ENCODE measurements around the gene SEMA4F.

DNA sequence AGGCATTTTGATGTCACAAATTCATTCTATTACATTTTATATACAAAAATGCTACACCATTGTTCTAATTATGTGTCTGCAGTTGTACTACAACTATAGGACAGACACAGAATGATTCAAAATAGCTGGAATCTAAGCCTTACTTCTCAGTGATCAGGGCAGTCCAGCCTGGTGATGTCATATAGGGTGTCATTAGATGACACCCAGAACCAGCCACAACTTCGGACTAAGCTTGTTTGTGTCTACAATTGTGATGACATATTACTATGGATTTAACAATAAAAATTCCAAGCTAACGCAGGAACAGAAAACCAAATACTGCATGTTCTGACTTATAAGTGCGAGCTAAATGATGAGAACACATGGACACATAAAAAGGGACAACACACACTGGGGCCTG, 36.9 kb upstream of the SEMA4F start:
- TF ChIP-seq, protein P1, sequence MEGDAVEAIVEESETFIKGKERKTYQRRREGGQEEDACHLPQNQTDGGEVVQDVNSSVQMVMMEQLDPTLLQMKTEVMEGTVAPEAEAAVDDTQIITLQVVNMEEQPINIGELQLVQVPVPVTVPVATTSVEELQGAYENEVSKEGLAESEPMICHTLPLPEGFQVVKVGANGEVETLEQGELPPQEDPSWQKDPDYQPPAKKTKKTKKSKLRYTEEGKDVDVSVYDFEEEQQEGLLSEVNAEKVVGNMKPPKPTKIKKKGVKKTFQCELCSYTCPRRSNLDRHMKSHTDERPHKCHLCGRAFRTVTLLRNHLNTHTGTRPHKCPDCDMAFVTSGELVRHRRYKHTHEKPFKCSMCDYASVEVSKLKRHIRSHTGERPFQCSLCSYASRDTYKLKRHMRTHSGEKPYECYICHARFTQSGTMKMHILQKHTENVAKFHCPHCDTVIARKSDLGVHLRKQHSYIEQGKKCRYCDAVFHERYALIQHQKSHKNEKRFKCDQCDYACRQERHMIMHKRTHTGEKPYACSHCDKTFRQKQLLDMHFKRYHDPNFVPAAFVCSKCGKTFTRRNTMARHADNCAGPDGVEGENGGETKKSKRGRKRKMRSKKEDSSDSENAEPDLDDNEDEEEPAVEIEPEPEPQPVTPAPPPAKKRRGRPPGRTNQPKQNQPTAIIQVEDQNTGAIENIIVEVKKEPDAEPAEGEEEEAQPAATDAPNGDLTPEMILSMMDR (conservative IDR thresholded peaks at IDR 0.05; ENCODE audit: low read length): no peak
- TF ChIP-seq EZH2phosphoT487 (IDR thresholded peaks at IDR 0.05; ENCODE audit: borderline replicate concordance, low read depth, low read length): no peak
